ENCODE measurements around the gene PHOX2B. TPM values are rescaled to one million over a fixed set of nuclear protein-coding genes. Genes with fewer than 3 reads are reported as not detected.

Gene PHOX2B
- total RNA-seq (2022): not detected in 2 replicates
- not detected for Bru-seq, nascent RNA
- BruChase-seq, experiment 1, labeled RNA remaining after a 6-hour chase: not detected
- BruChase-seq, experiment 2, labeled RNA remaining after a 2-hour chase: not detected
- long read RNA-seq: 0 reads

DNA sequence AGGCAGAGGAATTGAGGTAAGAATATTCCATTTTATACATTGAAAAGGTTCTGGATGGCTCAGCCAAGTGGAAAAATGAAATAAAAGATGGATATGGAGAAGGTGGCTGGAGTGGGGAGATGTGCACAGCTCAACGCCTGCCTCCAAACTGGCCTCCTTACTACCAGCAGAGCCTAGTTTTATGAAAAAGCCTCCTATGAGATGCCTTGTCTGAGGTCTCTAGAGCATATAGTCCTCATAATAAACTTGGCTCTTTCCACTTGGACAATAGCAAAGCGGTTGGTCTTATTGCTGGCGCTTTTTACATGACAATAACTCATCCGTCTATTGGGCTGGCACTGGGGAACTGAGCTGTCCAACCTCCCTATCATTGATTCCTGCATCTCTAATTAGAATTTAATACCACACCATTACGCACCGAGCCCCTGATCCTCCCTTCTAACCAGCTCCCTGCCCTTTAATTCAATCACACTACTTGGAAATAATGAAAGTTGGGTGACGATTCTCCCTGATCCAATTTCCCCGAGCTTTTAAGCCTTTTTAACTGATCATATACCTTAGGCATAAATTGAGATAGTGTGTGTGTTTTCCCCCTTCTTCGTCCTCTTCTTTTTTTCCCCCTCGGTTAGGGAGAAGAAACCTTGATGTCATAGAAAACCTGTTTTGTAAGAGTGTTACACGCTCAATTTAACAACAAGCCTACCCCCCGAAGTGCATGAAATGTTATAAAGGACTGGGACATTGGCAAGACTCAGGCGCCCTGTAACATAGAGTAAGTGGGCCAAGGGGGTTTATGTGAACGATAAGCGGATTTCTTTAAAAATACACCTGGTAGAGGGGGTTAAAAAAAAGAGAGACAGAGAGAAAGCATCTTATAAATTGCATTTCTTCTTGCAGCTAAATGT lies at the start of gene PHOX2B:
Gene PHOX2B (minus strand): TSS at position 155 of the 905 bp plus-strand sequence. CDS start 115 bp downstream, at position 40.
- BruUV-seq (replicated peaks): no TSS peak
- intact Hi-C loops (cut with micrococcal nuclease; ENCODE audit: unreplicated experiment): no loop called here
- Mint-ChIP-seq H3K9me3 (ENCODE audit: low read depth, unreplicated experiment) (no peaks in the 10 kb centered on the region), H3K4me3 (ENCODE audit: low read depth, unreplicated experiment) (no peak within 1 kb of the TSS), H3K27ac (ENCODE audit: unreplicated experiment) (no peak within 1 kb of the TSS), H3K4me1 (ENCODE audit: low read depth, unreplicated experiment) (no peaks in the 10 kb centered on the region), H3K36me3 (ENCODE audit: insufficient read depth, unreplicated experiment) (no peaks in the 10 kb centered on the region), H3K27me3 (ENCODE audit: unreplicated experiment) (peaks cover 76% of the 10 kb centered on the region)
- CTCF ChIA-PET: no interaction called here
- DNase-seq: no peak
- TF ChIP-seq, protein P1, sequence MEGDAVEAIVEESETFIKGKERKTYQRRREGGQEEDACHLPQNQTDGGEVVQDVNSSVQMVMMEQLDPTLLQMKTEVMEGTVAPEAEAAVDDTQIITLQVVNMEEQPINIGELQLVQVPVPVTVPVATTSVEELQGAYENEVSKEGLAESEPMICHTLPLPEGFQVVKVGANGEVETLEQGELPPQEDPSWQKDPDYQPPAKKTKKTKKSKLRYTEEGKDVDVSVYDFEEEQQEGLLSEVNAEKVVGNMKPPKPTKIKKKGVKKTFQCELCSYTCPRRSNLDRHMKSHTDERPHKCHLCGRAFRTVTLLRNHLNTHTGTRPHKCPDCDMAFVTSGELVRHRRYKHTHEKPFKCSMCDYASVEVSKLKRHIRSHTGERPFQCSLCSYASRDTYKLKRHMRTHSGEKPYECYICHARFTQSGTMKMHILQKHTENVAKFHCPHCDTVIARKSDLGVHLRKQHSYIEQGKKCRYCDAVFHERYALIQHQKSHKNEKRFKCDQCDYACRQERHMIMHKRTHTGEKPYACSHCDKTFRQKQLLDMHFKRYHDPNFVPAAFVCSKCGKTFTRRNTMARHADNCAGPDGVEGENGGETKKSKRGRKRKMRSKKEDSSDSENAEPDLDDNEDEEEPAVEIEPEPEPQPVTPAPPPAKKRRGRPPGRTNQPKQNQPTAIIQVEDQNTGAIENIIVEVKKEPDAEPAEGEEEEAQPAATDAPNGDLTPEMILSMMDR (IDR thresholded peaks at IDR 0.05; ENCODE audit: unreplicated experiment): no peak

DNA sequence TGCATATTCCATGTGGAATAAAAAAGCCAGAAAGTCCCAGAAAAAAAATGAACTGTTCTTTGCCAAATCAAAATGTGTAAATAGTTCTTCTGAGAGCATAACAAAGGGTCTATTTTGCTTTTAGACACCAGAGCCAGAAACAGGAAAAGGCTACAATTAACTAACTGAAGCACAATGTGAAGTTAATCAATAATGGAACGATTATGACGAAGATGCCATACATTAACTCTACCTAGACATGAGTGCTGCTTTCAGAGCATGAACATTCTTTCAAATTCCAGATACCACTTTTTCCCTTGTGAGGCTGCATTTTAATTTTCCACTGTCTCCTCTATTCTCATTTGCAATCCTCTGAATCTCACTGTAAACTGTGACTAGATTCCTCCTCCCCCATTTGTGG lies 48.7 kb upstream of the PHOX2B start:
- no TSS peak for BruUV-seq (replicated peaks)
- intact Hi-C loops (cut with micrococcal nuclease; ENCODE audit: unreplicated experiment): loop anchor here (10.0 kb wide), 1 partner anchor 88 kb away; no protein-coding TSS in a partner anchor
- CTCF ChIA-PET: no interaction called here
- no peak for DNase-seq
- Mint-ChIP-seq H3K9me3 (ENCODE audit: low read depth, unreplicated experiment) (peaks cover 4% of the 10 kb centered on the region), H3K27me3 (ENCODE audit: unreplicated experiment) (peaks cover 22% of the 10 kb centered on the region), H3K27ac (ENCODE audit: unreplicated experiment) (no peak overlapping the region), H3K4me3 (ENCODE audit: low read depth, unreplicated experiment) (peak overlapping the region; percentile 28), H3K4me1 (ENCODE audit: low read depth, unreplicated experiment) (peaks cover 14% of the 10 kb centered on the region), H3K36me3 (ENCODE audit: insufficient read depth, unreplicated experiment) (no peaks in the 10 kb centered on the region)
- TF ChIP-seq, protein P1 (IDR thresholded peaks at IDR 0.05; ENCODE audit: unreplicated experiment): no peak

DNA sequence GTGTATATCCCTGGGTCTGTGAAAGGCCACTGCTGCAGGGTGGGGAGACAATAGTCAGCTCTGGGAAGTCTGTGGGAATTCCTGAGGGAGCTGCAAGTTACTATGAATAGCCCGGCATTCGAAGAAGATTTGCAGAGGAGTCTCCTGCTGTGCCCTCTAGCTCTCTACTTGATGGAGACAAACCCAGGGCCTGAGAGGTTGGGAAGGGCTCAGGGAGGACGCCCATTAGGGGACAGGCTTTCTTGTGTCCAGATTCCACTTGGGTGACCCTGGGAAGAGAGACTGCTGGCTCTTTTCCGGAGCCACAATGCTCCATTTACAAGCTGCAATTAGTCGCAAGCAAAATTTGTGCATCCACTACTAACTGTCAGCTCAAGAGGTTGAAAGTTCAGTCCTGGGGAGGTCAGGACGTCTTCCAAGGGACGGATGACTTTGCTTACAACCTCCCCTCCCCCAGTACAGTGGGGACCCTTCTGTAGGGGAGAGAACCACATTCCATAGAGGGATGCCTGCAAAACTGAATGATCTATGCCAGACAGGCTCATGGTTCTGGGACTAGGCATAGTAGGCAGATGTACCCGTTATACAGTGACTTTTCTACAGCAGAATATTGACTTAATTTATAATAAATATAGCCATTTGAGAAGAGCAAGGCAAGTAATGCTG lies 48.2 kb upstream of the PHOX2B start:
- intact Hi-C loops (cut with micrococcal nuclease; ENCODE audit: unreplicated experiment): loop anchor here (10.0 kb wide), 1 partner anchor 88 kb away; no protein-coding TSS in a partner anchor
- Mint-ChIP-seq H3K4me1 (ENCODE audit: low read depth, unreplicated experiment) (peaks cover 20% of the 10 kb centered on the region), H3K27me3 (ENCODE audit: unreplicated experiment) (peaks cover 22% of the 10 kb centered on the region), H3K36me3 (ENCODE audit: insufficient read depth, unreplicated experiment) (no peaks in the 10 kb centered on the region), H3K27ac (ENCODE audit: unreplicated experiment) (no peak overlapping the region), H3K9me3 (ENCODE audit: low read depth, unreplicated experiment) (peaks cover 4% of the 10 kb centered on the region), H3K4me3 (ENCODE audit: low read depth, unreplicated experiment) (no peak overlapping the region)
- TF ChIP-seq, protein P1 (IDR thresholded peaks at IDR 0.05; ENCODE audit: unreplicated experiment): no peak
- CTCF ChIA-PET: no interaction called here
- DNase-seq: no peak
- no TSS peak for BruUV-seq (replicated peaks)

DNA sequence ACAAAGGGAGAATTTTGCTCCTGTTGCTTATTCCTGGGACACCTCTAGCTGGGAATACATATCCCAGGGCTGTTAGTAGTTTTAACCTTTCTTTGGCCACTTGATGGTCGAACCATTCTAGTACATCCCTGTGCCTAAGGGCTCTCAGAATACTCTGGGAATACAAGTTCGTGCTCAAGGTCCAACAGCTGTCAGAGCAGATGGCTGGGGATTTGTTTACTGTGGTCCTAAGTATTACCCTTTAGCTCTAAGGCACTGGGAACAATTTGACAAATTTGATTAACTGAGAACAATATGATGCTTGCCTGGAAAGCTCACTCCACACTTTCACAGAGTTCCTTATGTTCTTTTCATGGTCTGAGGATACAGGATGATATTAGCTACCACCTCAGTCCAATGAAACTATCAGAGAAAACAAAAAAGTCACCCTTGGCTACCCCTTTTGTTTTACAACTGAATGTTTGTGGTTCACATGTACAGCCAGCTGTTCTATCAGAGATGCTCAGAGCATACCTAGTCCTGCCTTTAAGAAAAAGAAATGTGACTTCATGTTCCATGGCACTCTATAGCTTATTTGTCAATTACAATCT lies 47.4 kb upstream of the PHOX2B start:
- Mint-ChIP-seq H3K4me3 (ENCODE audit: low read depth, unreplicated experiment) (no peak overlapping the region), H3K9me3 (ENCODE audit: low read depth, unreplicated experiment) (no peaks in the 10 kb centered on the region), H3K27ac (ENCODE audit: unreplicated experiment) (no peak overlapping the region), H3K4me1 (ENCODE audit: low read depth, unreplicated experiment) (peaks cover 20% of the 10 kb centered on the region), H3K27me3 (ENCODE audit: unreplicated experiment) (peaks cover 14% of the 10 kb centered on the region), H3K36me3 (ENCODE audit: insufficient read depth, unreplicated experiment) (no peaks in the 10 kb centered on the region)
- intact Hi-C loops (cut with micrococcal nuclease; ENCODE audit: unreplicated experiment): loop anchor here (10.0 kb wide), 1 partner anchor 89 kb away; no protein-coding TSS in a partner anchor
- BruUV-seq (replicated peaks): no TSS peak
- DNase-seq: no peak
- TF ChIP-seq, protein P1 (IDR thresholded peaks at IDR 0.05; ENCODE audit: unreplicated experiment): no peak
- CTCF ChIA-PET: no interaction called here
